ENCODE results near the gene RASL11B.

DNA sequence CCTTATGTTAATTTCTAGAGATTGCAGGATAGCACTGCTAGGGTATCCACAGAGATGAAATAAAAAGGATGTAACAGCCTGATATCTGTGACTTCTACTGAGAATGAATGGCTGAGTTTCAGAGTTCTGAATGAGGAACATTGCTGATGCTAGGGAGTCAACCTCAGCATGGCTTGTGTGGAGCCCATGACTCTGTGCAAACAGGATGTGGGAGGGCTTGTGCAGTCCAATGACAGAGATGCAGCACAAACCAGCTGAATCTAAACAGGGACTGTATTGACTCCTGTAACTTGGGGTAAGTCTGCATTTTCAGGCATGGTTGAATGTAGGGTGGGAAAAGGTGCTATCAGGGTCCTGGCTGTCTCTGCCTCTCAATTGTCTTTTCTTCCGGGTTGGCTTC lies 5.3 kb upstream of the RASL11B start:
- TF ChIP-seq, protein P1, sequence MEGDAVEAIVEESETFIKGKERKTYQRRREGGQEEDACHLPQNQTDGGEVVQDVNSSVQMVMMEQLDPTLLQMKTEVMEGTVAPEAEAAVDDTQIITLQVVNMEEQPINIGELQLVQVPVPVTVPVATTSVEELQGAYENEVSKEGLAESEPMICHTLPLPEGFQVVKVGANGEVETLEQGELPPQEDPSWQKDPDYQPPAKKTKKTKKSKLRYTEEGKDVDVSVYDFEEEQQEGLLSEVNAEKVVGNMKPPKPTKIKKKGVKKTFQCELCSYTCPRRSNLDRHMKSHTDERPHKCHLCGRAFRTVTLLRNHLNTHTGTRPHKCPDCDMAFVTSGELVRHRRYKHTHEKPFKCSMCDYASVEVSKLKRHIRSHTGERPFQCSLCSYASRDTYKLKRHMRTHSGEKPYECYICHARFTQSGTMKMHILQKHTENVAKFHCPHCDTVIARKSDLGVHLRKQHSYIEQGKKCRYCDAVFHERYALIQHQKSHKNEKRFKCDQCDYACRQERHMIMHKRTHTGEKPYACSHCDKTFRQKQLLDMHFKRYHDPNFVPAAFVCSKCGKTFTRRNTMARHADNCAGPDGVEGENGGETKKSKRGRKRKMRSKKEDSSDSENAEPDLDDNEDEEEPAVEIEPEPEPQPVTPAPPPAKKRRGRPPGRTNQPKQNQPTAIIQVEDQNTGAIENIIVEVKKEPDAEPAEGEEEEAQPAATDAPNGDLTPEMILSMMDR (conservative IDR thresholded peaks at IDR 0.05; ENCODE audit: low read length), result no peak
- TF ChIP-seq EZH2phosphoT487 (IDR thresholded peaks at IDR 0.05; ENCODE audit: borderline replicate concordance, low read depth, low read length), result no peak

Measured in OCI-LY7 (cell line).